IMR-90 (cell line): ENCODE results near the gene CCSER2. TPM values are rescaled to one million over a fixed set of nuclear protein-coding genes. Genes with fewer than 3 reads are reported as not detected.
A peak's percentile ranks its signal among the peaks of the same experiment; 100 is the strongest.

ENCODE experiments used
- ATAC-seq: fragments of 200-7000 bp; cut with Tn5 transposase; 2 replicates; pipeline ENCODE4 v1.9.1; 2020; ENCODE audit warnings: low read depth, mild to moderate bottlenecking, moderate library complexity
- BruUV-seq: library from RNA; stranded (reverse); fragments of 400-500 nt; replicated peaks from 2 replicates; lab custom pipeline; 2021; lab: Mats Ljungman, UMichigan
- CTCF ChIA-PET: fragments of 300-600 bp; formaldehyde crosslinking; extraction: SDS; loops from one replicate; lab custom pipeline; 2021; ENCODE audit warnings: antibody characterized with exemption; lab: Yijun Ruan, JAX
- POLR2A ChIA-PET: fragments of 300-600 bp; sonication (Branson Sonifier 250); formaldehyde crosslinking; loops from one replicate; lab custom pipeline; 2022; ENCODE audit warnings: antibody characterized with exemption; ENCODE audit not compliant: unreplicated experiment; lab: Charles Lee
- DNase-seq: peaks from one replicate; pipeline ENCODE4 v3.0.0; 2013
- H2AFZ ChIP-seq: replicated peaks from 2 replicates; pipeline ENCODE3; 2013; ENCODE audit warnings: low read length, mild to moderate bottlenecking; ENCODE audit not compliant: poor library complexity
- H2AK5ac ChIP-seq: 2 replicates; pipeline ENCODE4 v1.6.1; 2013; ENCODE audit warnings: low read depth, low read length, inconsistent platforms
- H2AK9ac ChIP-seq: replicated peaks from 2 replicates; pipeline ENCODE3; 2013; ENCODE audit warnings: mild to moderate bottlenecking, low read depth, low read length, moderate library complexity; ENCODE audit not compliant: poor library complexity
- H2BK120ac ChIP-seq: 2 replicates; pipeline ENCODE4 v1.6.1; 2013; ENCODE audit warnings: low read depth, low read length, inconsistent platforms
- H2BK15ac ChIP-seq: 3 replicates; pipeline ENCODE4 v1.6.1; 2013; ENCODE audit warnings: low read depth, low read length, inconsistent platforms
- H2BK20ac ChIP-seq: 2 replicates; pipeline ENCODE4 v1.6.1; 2013; ENCODE audit warnings: low read depth, mild to moderate bottlenecking, inconsistent platforms, low read length, moderate library complexity
- H2BK5ac ChIP-seq: 2 replicates; pipeline ENCODE4 v1.6.1; 2013; ENCODE audit warnings: mild to moderate bottlenecking, low read depth, low read length, inconsistent platforms; ENCODE audit not compliant: poor library complexity, severe bottlenecking
- H3K14ac ChIP-seq: replicated peaks from 2 replicates; pipeline ENCODE4 v1.6.1; 2013; ENCODE audit warnings: low read depth, low read length, inconsistent platforms
- H3K18ac ChIP-seq: 2 replicates; pipeline ENCODE4 v1.6.1; 2013; ENCODE audit warnings: low read depth, low read length, control low read depth
- H3K23ac ChIP-seq: 2 replicates; pipeline ENCODE4 v1.6.1; 2013; ENCODE audit warnings: low read depth, low read length, inconsistent platforms
- H3K27ac ChIP-seq: 2 replicates; pipeline ENCODE4 v1.5.1; 2013; ENCODE audit warnings: mild to moderate bottlenecking, control low read depth, low read length; ENCODE audit not compliant: insufficient read depth
- H3K27me3 ChIP-seq: 2 replicates; pipeline ENCODE4 v1.6.1; 2013; ENCODE audit warnings: low read length; ENCODE audit not compliant: control insufficient read depth, insufficient read depth
- H3K36me3 ChIP-seq: 2 replicates; pipeline ENCODE4 v1.6.1; 2013; ENCODE audit warnings: low read length, mixed read lengths; ENCODE audit not compliant: control insufficient read depth, insufficient read depth
- H3K4ac ChIP-seq: 2 replicates; pipeline ENCODE4 v1.6.1; 2013; ENCODE audit warnings: low read depth, low read length, inconsistent platforms
- H3K4me1 ChIP-seq: 2 replicates; pipeline ENCODE4 v1.6.1; 2013; ENCODE audit warnings: low read length, mixed read lengths; ENCODE audit not compliant: control insufficient read depth, insufficient read depth
- H3K4me2 ChIP-seq: 2 replicates; pipeline ENCODE4 v1.6.1; 2013; ENCODE audit warnings: low read depth, mild to moderate bottlenecking, control low read depth, low read length, moderate library complexity
- H3K4me3 ChIP-seq: 2 replicates; pipeline ENCODE4 v1.5.1; 2013; ENCODE audit warnings: low read depth, mild to moderate bottlenecking, control low read depth, low read length, moderate library complexity; ENCODE audit not compliant: insufficient read depth
- H3K56ac ChIP-seq: 2 replicates; pipeline ENCODE4 v1.6.1; 2013; ENCODE audit warnings: low read length, inconsistent platforms; ENCODE audit not compliant: insufficient read depth; ENCODE audit errors: extremely low read depth
- H3K79me1 ChIP-seq, 2 experiments: 2 replicates each; pipeline ENCODE4 v1.6.1; 2013; ENCODE audit warnings: low read length in 2 of 2, inconsistent platforms in 1 of 2, low read depth in 1 of 2
- H3K9ac ChIP-seq: 2 replicates; pipeline ENCODE4 v1.6.1; 2013; ENCODE audit warnings: low read depth, low read length, control low read depth
- H3K9me1 ChIP-seq: 2 replicates; pipeline ENCODE4 v1.6.1; 2013; ENCODE audit warnings: low read length, inconsistent platforms; ENCODE audit not compliant: insufficient read depth
- H3K9me3 ChIP-seq: 2 replicates; pipeline ENCODE4 v1.6.1; 2013; ENCODE audit warnings: low read length; ENCODE audit not compliant: control insufficient read depth, insufficient read depth
- H4K20me1 ChIP-seq: 2 replicates; pipeline ENCODE4 v1.6.1; 2013; ENCODE audit warnings: low read length, inconsistent platforms; ENCODE audit not compliant: insufficient read depth
- H4K5ac ChIP-seq: 2 replicates; pipeline ENCODE4 v1.6.1; 2013; ENCODE audit warnings: mild to moderate bottlenecking, low read depth, low read length, control low read depth
- H4K8ac ChIP-seq, 2 experiments: 2 replicates each; pipeline ENCODE4 v1.6.1; 2013; ENCODE audit warnings: low read depth in 2 of 2, low read length in 2 of 2, control low read depth in 1 of 2, inconsistent platforms in 1 of 2
- H4K91ac ChIP-seq: 2 replicates; pipeline ENCODE4 v1.6.1; 2013; ENCODE audit warnings: low read depth, low read length, inconsistent platforms; ENCODE audit not compliant: insufficient read depth
- POLR2A ChIP-seq: IDR thresholded peaks from 2 replicates; pipeline ENCODE4 v1.6.1; 2012; ENCODE audit warnings: mild to moderate bottlenecking, low read depth, low read length
- RCOR1 ChIP-seq: IDR thresholded peaks from 2 replicates; pipeline ENCODE4 v1.6.1; 2012; ENCODE audit warnings: mild to moderate bottlenecking, low read length, improper control_type of control experiment; ENCODE audit not compliant: insufficient replicate concordance
- WGBS, 2 experiments: methylation state at CpG; one replicate each; pipeline versions ENCODE4 v1.1.5 to v1.1.7; 2013; ENCODE audit warnings: missing lambda C conversion rate in 2 of 2; ENCODE audit not compliant: insufficient read length in 1 of 2; ENCODE audit errors: extremely low coverage in 2 of 2; 5-methylcytosine and 5-hydroxymethylcytosine counted together
- dilution Hi-C: fragments of 300-500 bp; cut with HindIII; formaldehyde crosslinking; loops from one replicate; pipeline ENCODE4 v1.14.3; 2018; ENCODE audit warnings: low sequenced_read_pairs; ENCODE audit not compliant: unreplicated experiment
- in situ Hi-C: fragments of 300-500 bp; cut with MboI; formaldehyde crosslinking; loops from 3 replicates; pipeline ENCODE4 v1.14.3; 2019; ENCODE audit warnings: low sequenced_read_pairs, inconsistent platforms, mixed read lengths
- intact Hi-C: fragments of 100-400 bp; cut with micrococcal nuclease; formaldehyde crosslinking; loops from 2 replicates; pipeline ENCODE4 v1.10.0; 2022
- polyA plus RNA-seq, 3 experiments: library from polyadenylated mRNA; depleted of rRNA; stranded (reverse); fragments of >200 nt; gene quantifications; 2 replicates each; pipeline ENCODE4 v1.2.3, GENCODE V29; 2012; ENCODE audit warnings: low replicate concordance in 1 of 3
- total RNA-seq: library from RNA; depleted of rRNA; stranded (reverse); fragments of >200 nt; gene quantifications from 2 replicates; pipeline ENCODE4 v1.2.3, GENCODE V29; 2012

The CCSER2 gene
- total and polyA plus RNA-seq, 2 of the 4 experiments (the other 2 are of a cell fraction): 20.4 to 31.7 TPM

- Histone ChIP-seq H2BK15ac (no peak overlapping the region), H4K8ac (no peak overlapping the region), H3K56ac (no peak overlapping the region), H4K20me1 (peaks cover 74% of the 10 kb centered on the region), H3K9me3 (no peaks in the 10 kb centered on the region), H3K27me3 (no peaks in the 10 kb centered on the region), H3K9ac (no peak overlapping the region), H3K14ac (no peak overlapping the region), H2BK5ac (no peak overlapping the region), H3K79me1 (peaks cover 15 to 78% of the 10 kb centered on the region in 2 experiments), H4K91ac (no peak overlapping the region), H3K36me3 (no peaks in the 10 kb centered on the region), H3K4me2 (peak overlapping the region; percentile 16), H3K4me3 (no peak overlapping the region), H2AK9ac (no peak overlapping the region), H3K27ac (no peak overlapping the region), H3K9me1 (peaks cover 31% of the 10 kb centered on the region), H3K4ac (no peak overlapping the region), H2BK20ac (no peak overlapping the region), H3K4me1 (peaks cover 10% of the 10 kb centered on the region), H3K23ac (no peak overlapping the region), H3K18ac (no peak overlapping the region), H2AFZ (no peak overlapping the region), H2BK120ac (no peak overlapping the region), H4K5ac (no peak overlapping the region), H2AK5ac (no peak overlapping the region; the same call in 1 of the 2 replicates)
- WGBS, 2 experiments: 80% methylated on average over 1 of the region's 2 CpGs; no CpG with 5 or more reads in 1 of the 2 experiments
- in situ Hi-C loops: no loop called here
- DNase-seq (peak; percentile 55), ATAC-seq (peak; percentile 22)
- POLR2A ChIA-PET: no interaction called here
- dilution Hi-C loops: no loop called here
- CTCF ChIA-PET: no interaction called here
- TF ChIP-seq POLR2A: 0 out of 2 replicates have a peak, but pooled peaks have one; percentile 20
- TF ChIP-seq RCOR1: no peak
- intact Hi-C loops: no loop called here
- no TSS peak for BruUV-seq
Observed at GRCh38 chr10:84333864-84334451, 5.6 kb downstream of the CCSER2 start.
